HG03521 (cell line): ENCODE data around the gene MSANTD2.

Experiments
- ATAC-seq: cut with Tn5 transposase; IDR thresholded peaks from one replicate; pipeline ENCODE4 v1.9.1; 2021; ENCODE audit warnings: mild to moderate bottlenecking, moderate library complexity; ENCODE audit not compliant: unreplicated experiment

MSANTD2 gene

DNA sequence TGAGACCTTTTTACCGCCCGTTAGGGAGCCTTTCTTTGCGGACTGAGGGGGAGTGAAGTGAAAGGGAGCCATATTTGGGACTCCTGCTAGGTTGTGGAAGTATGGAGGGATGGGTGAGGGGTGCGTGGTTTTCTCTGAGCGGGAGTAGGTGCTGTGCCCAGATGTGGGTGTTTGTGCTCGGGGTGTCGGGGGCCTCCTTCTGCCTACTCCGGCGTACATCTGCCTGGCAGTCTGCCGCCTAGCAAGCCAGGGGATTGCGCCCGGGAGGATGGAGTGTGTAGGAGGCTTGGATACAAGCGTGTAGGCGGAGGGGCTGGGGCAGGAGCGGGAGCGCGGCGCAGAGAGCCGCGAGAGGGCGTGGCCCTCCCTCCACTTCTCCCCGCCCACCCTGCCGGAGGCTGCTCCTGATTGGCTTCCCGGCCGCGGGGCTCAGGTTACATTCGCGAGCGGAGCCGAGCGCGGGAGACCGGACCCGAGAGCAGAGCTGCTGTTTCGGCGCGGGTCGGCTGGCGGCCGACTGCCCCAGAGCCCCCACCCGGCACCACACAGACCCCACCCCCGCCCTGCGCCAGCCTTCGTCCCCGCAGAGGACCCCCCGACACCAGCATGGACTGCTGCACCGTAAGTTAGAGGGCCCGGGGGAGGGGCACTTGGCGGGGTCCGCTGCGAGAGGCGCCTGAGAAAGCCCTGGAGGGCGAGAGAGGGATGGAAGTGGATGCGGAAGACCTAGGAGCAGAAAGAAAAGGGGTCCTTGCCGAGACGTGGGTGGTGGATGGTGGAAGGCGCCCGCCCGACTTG, 60.5 kb downstream of the MSANTD2 start, which contains the start of gene NRGN:
TSS of gene NRGN (plus strand) at position 464 of the 798 bp plus-strand sequence. CDS start at position 607, 143 bp downstream.
- peak; percentile 99 for ATAC-seq

DNA sequence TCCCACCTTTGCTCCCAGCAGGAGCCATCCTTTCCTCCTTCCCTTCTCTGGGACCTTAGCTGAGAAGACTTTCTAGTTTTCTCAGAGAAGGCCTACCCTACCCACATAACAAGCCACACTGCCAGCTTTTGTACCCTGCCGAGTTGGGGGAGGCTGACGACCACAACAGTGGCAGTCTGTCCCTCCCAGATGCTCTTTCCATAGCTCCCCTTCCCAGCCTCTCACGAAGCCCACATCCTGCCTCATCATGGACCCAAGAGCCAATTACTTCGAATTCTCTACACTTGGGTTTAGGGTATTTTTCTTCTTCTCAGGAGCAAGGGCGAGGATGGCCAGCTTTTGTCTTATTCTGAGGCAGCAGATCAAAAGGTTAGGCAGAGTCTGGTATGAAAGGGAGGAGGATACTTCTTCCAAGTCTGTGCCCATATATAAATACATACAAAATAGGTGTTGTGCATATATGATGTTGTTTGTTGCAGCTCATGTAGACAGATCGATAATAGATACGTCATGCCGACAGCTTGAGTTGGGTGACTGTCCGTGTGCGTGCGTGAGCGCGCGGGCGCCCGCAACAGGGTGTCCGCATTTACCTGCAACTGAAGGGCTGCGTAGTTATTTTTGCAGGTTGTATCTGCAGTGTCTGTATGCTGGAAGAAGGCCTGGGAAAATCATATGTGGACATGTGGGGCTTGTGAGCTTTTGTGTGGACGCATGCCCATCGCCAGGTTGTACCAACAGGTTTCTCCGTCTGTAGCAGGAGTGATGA, 61.3 kb downstream of the MSANTD2 start:
- no peak for ATAC-seq

DNA sequence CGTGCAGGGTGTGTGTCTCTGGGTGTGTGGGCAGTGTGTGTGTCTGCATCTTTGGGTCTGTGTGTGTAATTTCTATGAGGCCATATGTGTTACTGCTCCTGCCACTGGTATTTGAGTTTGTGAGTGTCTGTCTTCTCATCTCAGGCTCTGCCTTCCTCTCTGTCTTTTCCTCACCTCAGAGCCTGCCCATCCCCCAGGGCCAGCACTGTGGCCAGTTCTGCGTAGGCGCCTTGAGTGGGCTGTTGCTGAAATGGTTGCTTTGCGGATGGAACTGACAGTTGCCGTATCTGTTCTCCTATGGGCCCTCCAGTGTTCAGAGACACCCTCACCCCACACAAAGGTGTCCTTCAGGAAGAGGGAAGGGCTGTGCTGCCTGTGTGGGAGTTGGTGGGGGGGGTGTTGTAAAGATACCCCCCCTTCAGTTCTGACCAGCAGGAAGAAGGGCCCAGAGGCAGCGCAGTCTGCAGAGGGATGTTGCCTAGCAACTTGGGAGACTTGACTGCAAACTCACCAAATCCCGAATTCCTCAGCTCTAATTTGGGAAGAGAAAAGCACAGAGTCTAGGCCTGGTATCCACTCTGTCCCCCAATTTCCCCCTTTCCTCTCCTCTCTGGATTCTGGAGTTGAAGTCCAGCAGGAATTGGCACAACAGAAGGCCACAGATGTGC, 62.4 kb downstream of the MSANTD2 start:
- no peak for ATAC-seq

DNA sequence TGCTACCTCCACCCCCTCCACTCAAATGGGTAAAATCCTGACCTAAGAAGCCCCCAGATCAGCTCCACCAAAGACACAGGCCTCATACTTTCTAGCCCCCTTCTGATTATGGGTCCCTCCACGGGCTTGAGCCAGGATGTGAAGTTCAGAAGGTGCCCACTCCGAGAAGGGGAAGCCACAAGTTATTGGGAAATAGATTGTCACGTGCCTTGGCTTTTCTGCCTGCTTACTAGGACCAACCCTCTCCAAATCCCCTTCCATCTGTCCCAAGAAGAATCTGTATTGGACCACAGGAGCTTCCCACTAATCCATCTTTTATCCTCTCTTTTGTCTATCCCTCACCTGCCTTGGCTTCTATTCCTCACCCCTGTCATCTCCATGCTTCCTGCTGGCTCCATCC, 63.5 kb downstream of the MSANTD2 start:
- ATAC-seq: no peak

DNA sequence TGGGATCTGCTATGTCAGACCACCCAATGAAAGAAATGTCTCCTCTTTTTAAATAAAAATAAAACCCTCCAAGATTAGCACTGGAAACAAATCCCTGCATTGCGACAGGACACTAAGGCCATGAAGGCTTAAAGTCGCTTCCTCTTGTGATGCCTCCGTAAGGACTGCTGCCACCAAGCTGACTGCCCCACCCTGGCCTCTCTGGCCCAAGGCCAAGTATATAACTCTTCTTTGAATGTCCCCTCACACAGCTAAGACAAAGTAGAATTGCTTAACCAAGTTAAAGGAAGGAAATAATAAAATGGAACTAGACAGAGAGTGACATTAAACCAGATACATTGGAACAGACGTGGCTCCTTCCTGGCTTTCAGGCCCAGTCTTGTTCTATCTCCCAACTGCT, 68.0 kb downstream of the MSANTD2 start:
- ATAC-seq: no peak

DNA sequence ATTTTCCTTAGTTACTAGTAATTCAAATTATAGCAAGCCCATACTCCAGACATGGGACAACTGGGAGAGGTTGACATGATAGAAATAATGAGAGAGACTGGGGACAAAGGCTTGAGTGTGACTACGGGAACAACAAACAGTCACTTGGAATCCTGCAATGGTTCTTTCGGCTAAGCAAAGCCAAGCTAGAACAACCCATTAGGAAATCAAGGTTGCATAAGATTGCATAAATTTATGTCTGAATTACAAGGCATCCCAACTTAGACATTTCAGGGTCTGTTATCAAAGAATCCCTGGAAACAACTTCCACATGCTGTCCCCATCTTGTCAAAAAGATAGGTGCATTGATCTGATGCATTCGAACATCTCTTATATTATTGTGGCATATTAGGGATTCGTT, 70.6 kb downstream of the MSANTD2 start:
- no peak for ATAC-seq

DNA sequence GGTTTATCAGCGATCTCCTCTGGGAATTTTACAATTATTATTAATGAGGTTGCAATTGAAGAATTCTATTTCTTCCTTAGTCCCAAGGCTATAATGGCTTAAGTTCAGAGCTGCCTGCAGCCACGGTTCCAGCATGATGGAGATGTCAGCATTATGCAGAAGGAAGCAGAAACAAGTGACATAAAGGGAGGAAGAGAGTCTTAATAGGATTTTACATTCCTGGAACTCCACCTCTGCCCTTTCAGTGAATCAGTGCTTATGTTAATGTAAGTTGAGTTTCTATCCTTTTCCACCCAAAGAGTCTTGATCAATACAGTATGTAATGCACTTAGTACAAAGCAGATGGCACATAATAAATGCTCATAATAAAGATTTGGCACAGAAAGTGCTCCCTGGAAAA, 72.1 kb downstream of the MSANTD2 start:
- no peak for ATAC-seq

DNA sequence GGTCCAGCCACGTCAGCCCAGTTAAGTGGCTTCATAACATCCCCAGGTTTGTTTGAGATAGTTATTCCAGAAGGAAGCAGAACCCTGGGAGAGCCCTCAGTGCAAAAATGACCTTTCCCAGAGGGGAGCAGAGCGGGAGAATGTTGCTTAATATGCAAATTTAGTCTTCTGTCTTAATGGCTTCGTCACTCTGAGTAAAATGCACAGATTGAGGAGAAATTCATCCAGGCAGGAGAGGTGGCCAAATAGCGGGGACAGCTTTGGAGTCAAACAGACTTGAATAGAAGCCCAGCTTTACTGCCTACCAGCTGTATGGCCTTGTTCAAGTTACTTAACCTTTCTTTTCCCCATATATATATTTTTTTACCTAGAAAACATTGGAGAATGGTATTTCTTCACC, 72.7 kb downstream of the MSANTD2 start:
- ATAC-seq: no peak

DNA sequence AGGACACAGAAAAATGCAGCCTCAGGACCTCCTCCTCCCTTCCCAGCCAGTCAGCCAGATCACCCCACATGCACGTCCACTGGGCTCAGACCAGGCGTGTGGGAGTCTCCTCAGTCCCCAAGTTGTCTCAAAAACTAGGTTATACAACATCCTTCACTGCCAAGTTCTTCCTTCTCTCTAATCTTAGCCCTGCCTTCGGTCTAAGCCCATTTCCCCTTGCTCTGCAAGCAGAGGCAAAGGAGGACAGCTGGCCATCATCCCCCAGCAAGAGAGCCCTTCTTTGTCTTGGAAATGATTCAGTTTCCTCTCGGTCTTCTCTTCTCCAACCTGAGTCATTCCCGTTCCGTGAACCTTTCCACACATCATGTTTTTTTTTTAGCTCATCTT, 74.5 kb downstream of the MSANTD2 start:
- no peak for ATAC-seq

DNA sequence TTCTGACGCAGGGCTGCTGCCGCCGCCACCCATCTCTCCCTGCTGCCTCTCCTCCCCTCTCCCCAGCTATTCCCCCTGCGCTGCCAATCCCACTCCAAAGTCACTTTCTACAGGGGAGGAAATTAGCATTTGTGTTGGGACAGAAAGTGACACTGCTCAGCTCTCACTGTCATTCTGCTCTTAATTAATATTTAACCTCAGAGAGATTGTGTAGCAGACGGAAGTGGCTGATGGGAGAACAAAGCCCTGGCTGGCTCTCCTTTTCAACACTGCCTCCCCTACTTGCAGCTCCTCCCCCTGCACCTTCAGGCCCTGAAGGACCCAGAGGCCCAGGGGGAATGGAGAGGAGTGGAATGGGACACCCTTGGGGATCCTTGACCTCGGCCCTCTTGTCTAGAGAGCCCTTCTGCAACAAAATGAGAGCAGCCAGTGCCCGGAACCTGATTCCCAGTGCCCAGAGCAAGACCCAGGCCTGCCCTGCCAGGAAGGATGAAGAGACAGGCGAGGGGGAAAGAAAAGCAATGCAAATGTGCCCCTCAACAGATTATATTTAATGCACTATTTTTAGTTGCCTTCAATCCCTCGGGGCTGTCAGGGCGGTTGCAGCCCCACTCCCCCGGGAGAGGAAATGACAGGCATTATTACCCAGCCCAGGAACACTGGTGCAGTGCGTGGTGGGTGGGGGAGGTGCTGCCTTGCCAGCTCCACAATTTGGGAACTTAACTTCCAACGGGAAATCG, 75.1 kb downstream of the MSANTD2 start:
- peak; percentile 85 for ATAC-seq

DNA sequence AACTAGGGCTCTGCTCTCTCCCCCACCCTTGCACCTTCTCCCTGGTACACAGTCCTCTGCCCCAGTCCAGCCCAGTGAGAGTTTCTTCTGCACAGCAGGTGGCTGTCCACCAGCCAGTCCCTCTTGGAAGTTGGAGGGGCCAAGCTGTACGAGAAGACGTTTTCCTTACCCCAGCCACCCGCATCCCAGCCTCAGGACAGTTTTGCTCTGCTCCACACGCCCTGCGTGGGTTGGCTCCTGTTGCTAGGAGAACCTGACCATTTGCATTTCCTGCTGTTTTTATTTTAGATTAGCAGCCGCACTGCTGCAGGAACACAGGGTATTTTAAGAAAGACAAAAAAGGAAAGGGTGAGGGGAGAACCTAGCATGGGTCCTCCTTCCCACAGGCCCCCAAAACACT, 78.0 kb downstream of the MSANTD2 start:
- no peak for ATAC-seq

DNA sequence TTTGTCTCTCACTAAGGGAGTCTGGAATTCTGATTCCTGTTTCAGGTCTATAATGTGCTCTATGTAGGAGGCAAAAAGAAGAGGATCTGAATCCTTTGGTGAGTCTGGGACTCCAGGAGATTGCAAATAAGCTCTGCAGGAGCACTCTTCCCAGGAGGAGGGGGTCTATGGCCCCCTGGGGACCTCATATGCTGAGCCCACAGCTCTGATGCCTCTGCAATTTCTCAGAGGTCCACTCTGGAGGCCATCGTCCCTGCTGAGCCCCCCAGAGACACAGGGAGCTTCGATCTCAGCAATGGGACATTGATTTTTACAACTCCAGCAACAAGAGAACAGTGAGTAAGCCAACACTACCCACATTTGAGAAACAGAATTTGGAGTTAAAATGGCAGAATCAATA, 80.7 kb downstream of the MSANTD2 start:
- no peak for ATAC-seq

DNA sequence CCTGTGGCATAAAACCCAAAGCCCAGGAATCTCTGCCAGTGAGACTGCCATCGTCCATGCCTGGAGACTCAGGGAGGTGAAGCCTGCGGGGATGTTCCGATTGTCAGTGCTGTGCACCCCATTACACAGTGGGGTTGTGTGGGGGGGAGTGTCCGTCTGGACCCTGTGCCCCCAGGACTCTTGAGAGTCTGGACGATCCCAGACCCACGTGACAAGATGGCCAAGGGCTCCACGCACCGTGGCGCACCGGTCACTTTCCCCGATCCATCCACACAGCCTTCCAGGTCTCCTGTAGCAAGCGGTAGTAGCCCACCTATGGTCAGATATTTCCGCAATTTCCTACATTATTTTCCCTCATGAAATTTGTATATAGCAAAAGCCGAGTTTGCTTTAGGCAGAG, 81.4 kb downstream of the MSANTD2 start:
- ATAC-seq: no peak

DNA sequence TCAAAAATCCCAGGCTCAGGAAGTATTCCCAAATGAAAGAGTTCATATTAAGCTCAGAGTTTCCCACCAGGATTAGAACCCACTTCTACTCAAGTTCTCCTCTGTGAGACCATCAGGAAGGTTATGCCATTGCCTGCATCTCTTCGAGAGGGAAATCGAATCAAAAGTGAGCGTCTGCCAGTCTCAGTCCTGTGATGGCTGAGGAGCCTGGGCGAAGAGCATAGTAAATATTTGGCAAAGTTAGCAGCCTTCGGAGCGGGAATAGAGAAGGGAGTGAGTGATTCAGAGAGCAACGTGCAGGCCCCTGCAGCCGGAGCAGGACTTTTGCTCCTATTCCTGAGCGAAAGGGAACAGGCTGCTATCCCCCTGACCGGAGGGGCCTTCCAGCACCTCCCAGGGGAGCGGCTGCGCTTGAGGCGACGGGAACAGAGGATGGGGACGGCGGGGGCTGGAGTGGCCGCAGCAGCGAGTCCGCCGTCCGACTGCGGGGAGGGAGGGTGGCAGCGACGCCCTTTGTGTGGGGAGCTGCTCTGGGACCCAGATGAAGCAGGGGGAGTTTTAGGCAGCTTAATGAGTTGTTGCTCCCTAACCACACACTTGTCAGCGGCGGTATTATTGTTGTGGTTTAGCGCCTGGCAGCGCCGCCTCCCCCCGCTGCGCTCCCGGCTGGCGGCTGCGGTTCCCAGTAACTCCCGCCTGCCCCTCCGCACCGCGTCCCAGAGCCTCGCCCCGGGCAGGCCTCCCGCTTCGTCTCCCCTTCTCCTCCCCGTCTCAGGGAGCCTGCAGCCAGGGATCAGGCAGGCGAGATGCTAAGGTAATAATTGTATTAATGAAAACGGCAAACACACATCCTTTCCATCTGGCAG, 82.2 kb downstream of the MSANTD2 start:
- ATAC-seq: no peak

DNA sequence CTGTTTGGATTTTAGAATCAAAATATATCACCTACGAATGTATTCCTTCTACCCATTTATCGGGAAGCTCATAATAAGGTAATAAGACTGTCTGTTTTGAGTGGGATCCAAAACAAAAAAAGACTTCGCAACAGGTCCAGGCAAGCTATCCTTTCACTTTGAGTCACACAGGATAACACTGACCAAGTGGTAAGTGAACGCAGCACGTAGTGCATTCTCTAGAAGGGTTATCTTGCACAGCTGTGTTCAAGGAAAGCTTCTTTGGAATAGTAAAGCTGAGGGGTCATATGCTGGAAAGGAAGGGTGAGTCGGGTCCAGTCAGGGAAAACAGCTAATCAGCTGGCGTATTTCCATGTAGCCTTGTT, 82.8 kb downstream of the MSANTD2 start:
- ATAC-seq: peak; percentile 42

DNA sequence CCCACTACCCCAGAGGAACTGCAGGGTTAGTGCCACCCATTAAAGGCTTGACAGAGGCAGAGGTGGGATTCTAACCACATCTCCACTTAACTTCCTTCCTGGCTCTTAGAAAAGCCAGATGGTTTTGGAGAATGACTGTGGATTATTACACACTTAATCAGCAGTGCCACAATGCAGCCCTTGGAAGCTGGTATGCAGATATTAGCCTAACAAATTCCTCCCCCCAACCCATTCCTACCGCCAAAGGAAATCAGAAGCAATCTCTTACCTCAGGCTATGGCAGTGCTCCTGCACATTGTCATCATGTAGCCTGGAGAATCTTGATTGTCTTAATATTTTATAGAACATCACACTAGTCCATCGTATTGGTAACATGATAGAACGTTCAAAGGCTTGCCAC, 83.6 kb downstream of the MSANTD2 start:
- no peak for ATAC-seq
